Measurements from ENCODE around the gene AKNA. TPM values are rescaled to one million over a fixed set of nuclear protein-coding genes. Genes with fewer than 3 reads are reported as not detected.
A peak's percentile ranks its signal among the peaks of the same experiment; 100 is the strongest.

AKNA gene
- total RNA-seq, 4 donors from 2014 or later, result 6.4 to 13.2 (median 8.0) TPM

- TF ChIP-seq CTCF (IDR thresholded peaks at IDR 0.05) (no peak), POLR2A (IDR thresholded peaks at IDR 0.05) (no peak)
- intact Hi-C loops (cut with DNase I; ENCODE audit: low total_unique reads), result loop anchor here (5.0 kb wide), 2 partner anchors 136 to 181 kb away; no protein-coding TSS in a partner anchor
- 46 to 60% methylated on average over 20 to 23 of the region's 23 CpGs for WGBS, 2 donors
- no peak overlapping the region for H3K4me3 ChIP-seq (ENCODE audit: low read depth, poor library complexity, severe bottlenecking)
- peak in 1 of 2 donors; percentile 79 for DNase-seq (ENCODE audit: low spot score in 2 of 2)
Observed at GRCh38 chr9:114288193-114289091, 99.3 kb downstream of the AKNA start.

DNA sequence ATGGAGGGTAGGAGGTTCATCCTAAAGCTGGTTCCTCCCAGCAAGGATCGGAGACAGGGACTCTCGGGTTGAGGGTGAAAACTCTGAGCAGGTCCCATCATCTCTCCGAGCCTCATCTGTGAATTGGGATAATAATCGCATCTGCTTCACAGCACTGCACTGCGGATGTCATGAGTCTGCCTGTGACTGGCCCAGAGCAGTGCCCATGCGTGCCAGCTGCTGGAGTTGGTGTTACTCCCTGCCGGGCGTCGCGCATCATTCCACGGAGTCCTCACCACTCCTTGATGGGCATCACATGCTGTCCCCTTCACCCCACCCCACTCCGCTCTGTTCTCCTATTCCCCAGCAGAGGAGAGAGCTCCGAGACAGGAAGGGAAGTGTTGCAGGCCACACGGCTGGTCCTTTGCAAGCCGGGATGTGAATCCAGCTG is 100.0 kb downstream of the AKNA start:
- 60 to 66% methylated on average over 15 of the region's 15 CpGs for WGBS, 2 donors
- H3K4me3 ChIP-seq (ENCODE audit: low read depth, poor library complexity, severe bottlenecking), result no peak overlapping the region
- peak in 1 of 2 donors; percentile 79 for DNase-seq (ENCODE audit: low spot score in 2 of 2)
- intact Hi-C loops (cut with DNase I; ENCODE audit: low total_unique reads), result loop anchor here (5.0 kb wide), 2 partner anchors 135 to 180 kb away; no protein-coding TSS in a partner anchor
- TF ChIP-seq POLR2A (IDR thresholded peaks at IDR 0.05) (no peak), CTCF (IDR thresholded peaks at IDR 0.05) (no peak)

- DNase-seq (ENCODE audit: low spot score in 2 of 2), result peak in 1 of 2 donors; percentile 79
- H3K4me3 ChIP-seq (ENCODE audit: low read depth, poor library complexity, severe bottlenecking), result no peak overlapping the region
- intact Hi-C loops (cut with DNase I; ENCODE audit: low total_unique reads), result loop anchor here (5.0 kb wide), 2 partner anchors 135 to 180 kb away; no protein-coding TSS in a partner anchor
- TF ChIP-seq POLR2A (IDR thresholded peaks at IDR 0.05) (no peak), CTCF (IDR thresholded peaks at IDR 0.05) (no peak)
- 85 to 89% methylated on average over 16 of the region's 16 CpGs for WGBS, 2 donors
Observed at GRCh38 chr9:114287001-114287762, 100.6 kb downstream of the AKNA start.

- intact Hi-C loops (cut with DNase I; ENCODE audit: low total_unique reads), result loop anchor here (5.0 kb wide), 2 partner anchors 134 to 179 kb away; no protein-coding TSS in a partner anchor
- H3K4me3 ChIP-seq (ENCODE audit: low read depth, poor library complexity, severe bottlenecking), result no peak overlapping the region
- TF ChIP-seq CTCF (IDR thresholded peaks at IDR 0.05), result no peak
- no peak for TF ChIP-seq POLR2A (IDR thresholded peaks at IDR 0.05)
- DNase-seq (ENCODE audit: low spot score in 2 of 2), result peak in 1 of 2 donors; percentile 45
- WGBS, 2 donors, result 79 to 84% methylated on average over 10 of the region's 10 CpGs
Observed at GRCh38 chr9:114286146-114286679, 101.6 kb downstream of the AKNA start.

DNA sequence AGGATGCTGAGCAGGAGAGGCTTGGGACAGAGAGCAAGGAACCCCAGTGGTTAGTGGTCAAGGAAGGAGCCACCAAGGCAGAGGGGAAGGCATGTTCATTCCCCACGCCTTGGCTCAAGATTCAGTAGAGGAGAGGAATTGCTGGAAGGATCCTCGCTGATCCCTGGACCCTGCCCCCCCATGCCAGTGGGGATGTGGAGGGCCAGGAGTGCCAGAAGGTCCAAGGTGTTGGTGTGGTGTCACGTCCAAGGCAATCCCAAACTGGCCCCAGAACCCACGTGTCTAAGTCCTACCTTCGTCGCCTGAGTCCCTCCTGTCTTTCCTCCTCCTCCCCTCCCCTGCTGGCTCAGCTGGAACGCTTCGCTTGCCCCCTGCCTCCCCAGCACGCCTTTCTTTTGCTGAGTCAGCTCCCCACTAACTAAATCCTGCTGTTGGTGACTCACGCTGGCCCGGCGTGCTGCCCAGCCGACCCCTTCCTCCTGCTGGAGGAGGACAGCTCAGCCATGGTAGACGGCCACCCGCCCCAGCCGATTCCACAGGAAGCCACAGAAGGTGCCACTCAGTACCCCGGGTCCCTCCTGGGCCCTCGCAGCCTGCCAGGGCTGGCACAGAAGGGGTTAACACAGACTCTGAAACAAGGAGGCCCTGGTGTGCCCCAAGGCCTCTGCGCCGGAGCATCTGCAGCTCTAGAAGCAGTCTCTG is 102.5 kb downstream of the AKNA start:
- intact Hi-C loops (cut with DNase I; ENCODE audit: low total_unique reads), result loop anchor here (5.0 kb wide), 2 partner anchors 133 to 178 kb away; no protein-coding TSS in a partner anchor
- TF ChIP-seq POLR2A (IDR thresholded peaks at IDR 0.05) (no peak), CTCF (IDR thresholded peaks at IDR 0.05) (no peak)
- no peak overlapping the region for H3K4me3 ChIP-seq (ENCODE audit: low read depth, poor library complexity, severe bottlenecking)
- peak in 1 of 2 donors; percentile 84 for DNase-seq (ENCODE audit: low spot score in 2 of 2)
- 57 to 58% methylated on average over 20 of the region's 20 CpGs for WGBS, 2 donors
